ENCODE results near the gene FAM185A.
A peak's percentile ranks its signal among the peaks of the same experiment; 100 is the strongest.
"Not testable (repeated sequence)": the region's sequence is repeated elsewhere in the genome, so short reads cannot be mapped to it uniquely, and the experiment has no call there.

FAM185A gene

GRCh38 chr7:102780926-102781325 lies 32.1 kb downstream of the FAM185A start:
- not testable (repeated sequence) for DNase-seq

DNA sequence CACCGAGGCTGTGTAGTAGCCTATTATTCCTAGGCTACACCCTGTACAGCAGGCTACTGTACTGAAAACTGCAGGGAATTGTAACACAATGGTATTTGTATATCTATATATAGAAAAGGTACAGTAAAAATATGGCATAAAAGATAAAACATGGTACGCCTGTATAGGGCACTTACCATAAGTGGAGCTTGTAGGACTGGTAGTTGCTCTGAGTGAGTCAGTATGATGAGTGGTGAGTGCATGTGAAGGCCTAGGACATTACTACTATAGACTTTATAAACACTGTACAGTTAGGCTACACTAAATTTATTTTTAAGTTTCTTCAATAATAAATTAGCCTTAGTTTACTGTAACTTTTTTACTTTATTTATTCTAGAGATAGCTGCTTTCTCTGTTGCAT lies 40.0 kb downstream of the FAM185A start:
- DNase-seq: not testable (repeated sequence)

GRCh38 chr7:102790364-102791100 lies 41.7 kb downstream of the FAM185A start:
- DNase-seq: not testable (repeated sequence)

DNA sequence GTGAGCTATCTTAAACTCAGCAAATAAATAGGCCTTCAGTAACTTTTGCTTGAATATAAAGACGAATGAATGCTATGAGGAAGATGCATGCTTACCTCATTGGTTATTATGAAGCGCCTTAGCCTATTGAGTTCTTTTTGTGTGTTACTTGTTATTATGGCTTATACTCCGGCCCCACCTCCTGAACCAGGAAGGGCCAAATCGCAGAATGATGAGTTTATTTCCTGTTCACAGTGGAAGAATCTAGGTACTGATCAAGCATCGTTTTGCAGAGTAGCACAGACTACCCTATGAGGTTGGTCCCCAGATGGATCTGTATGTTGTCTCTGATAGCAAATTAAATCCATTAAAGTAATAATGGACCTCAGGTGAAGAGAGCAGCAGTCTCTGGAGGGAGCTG lies 42.6 kb downstream of the FAM185A start:
- not testable (repeated sequence) for DNase-seq

GRCh38 chr7:102791831-102792230 lies 43.0 kb downstream of the FAM185A start:
- DNase-seq: not testable (repeated sequence)

- not testable (repeated sequence) for DNase-seq
Measured at GRCh38 chr7:102794567-102794966, 45.8 kb downstream of the FAM185A start.

DNA sequence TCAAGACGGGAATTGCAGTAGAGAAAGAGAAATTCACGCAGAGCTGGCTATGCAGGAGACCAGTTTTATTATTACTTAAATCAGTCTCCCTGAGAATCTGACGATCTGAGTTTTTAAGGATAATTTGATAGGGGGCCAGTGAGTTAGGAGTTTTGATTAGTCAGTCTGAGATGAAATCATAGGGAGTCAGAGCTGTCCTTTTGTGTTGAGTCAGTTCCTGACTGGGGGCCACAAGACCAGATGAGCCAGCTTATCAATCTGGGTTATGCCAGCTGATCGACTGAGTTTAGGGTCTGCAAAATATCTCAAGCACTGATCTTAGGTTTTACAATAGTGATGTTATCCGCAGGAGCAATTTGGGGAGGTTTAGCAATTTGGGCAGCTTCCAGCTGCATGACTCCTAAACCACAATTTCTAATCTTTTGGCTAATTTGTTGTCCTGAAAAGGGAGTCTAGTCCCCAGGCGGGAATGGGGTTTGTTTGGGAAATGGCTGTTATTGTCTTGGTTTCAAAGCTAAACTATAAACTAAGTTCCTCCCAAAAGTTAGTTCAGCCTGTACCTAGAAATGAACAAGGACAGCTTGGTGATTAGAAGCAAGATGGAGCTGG lies 47.3 kb downstream of the FAM185A start:
- DNase-seq: not testable (repeated sequence)

DNA sequence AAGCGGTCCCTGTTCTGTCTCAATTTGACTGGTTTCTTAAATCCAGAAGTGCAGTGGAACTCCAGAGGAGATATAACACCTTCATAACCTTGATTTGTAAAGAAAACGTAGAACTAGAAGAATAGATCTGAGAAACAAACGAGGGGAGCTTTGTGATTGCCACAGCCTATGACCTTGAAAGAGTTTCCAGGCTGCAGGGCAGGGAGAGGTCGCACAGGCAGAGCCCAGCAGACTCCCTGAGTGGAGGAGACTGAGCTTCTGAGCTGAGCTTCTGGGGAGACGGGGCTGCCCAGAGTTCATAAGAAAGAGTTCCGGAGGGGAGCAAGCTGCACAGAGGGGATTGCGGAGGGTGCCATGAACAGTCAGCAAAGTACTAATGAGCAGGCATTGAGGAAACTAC lies 57.8 kb downstream of the FAM185A start:
- no peak for DNase-seq

- no peak for DNase-seq
Measured at GRCh38 chr7:102810916-102811315, 62.1 kb downstream of the FAM185A start.

- no peak for DNase-seq
Measured at GRCh38 chr7:102811942-102812678, 63.3 kb downstream of the FAM185A start.

DNA sequence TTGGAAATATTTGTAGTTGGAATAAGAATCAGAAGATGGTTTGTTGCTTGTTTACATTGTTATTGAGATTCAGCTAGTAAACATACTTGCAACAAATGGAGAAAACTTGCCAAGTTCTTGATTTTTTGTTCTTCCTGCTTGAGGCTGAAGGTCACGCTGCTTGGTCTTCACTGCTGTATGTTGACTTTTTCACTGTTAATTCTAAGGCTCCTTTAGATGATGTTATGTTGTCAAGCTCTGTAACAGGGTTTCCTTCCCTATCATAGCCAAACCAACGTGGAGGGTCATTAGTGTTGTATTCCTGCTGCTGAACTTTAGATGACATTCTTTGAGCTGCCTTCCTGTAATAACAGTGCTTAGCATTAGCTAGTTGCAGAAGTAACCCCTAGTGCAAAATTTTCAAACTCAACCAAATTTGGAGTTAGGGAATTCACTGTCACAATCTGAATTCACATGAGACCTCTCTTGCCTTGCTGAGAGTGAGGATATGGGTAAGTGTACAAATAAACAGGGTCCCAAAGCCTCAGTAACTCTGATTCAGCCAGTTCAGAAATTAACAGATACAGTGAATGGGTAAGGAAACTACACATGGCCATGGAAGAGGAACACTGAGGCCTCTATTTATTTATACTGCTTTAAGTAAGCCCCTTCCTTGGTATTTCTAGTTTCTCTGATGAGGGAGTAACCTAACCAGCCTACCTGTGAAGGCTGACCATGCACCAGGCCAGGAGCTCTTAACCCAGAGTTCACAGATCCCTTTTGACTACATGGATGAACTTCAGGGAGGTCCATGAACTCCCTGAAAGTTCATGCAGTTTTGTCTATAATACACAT lies 64.6 kb downstream of the FAM185A start:
- no peak for DNase-seq

DNA sequence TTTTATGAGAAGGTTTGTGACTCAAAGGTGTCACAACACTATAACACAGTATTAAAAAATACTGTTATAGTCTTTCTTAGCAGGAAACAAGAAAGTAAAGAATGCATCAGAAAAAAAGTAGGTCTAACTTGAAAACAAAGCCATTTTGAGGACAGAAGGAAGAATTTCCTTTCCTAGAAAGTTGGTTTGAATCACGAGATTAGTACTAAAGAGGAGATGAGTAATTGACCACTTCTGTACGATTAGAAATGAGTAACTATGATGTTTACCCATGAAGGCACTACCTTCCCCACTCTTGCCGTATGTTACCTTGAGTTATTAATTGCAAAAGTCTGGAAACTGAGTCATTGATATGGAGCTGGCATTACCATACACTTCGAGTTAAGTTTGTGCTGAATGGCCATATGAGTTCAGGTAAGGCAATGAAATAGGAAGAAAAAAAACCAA lies 65.2 kb downstream of the FAM185A start:
- DNase-seq: peak in 1 of 5 experiments; percentile 36

DNA sequence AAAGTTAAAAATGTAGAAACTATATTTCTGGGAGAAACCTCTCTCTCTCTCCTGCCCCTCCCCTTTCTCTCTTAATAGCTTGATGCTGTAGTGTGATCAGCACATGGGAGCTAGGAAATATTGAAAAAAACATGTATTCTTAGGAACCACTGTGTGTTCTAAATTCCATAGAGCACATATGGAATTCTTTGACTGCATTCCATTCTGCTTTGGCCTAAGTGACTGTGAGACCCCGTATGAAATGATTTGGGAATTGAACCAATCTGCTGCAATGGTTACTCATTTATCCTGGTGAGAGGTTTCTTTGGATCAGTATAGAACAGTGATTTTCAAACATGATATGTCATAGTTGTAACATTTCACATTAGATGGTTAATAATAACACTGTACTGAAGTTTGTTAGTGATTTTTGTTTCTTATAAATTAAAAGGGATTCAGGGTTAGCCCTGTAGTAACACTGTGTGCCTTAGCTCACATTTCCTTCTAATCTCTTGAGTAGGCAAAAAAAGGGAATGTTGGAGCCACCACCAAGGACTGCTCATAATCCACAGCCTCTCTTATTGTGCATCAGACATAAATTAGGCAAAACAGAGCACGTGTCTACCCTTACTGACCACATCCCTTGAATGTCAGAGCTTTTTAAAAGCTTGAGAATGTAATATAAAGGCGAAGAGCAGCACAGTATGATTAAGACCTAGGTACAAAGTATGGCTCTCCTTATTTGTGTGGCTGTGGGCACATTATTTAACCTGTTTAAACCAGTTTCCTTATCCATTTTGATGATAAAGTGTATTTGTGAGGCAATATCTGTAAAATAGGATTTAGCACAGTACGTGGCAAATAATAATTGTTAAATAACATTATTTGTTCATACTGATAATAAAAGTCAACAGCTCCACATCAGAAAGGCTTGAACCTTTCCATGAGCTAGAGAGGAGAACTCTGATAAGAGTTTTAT lies 69.1 kb downstream of the FAM185A start:
- DNase-seq: no peak

GRCh38 chr7:102819151-102819550 lies 70.4 kb downstream of the FAM185A start:
- no peak for DNase-seq

DNA sequence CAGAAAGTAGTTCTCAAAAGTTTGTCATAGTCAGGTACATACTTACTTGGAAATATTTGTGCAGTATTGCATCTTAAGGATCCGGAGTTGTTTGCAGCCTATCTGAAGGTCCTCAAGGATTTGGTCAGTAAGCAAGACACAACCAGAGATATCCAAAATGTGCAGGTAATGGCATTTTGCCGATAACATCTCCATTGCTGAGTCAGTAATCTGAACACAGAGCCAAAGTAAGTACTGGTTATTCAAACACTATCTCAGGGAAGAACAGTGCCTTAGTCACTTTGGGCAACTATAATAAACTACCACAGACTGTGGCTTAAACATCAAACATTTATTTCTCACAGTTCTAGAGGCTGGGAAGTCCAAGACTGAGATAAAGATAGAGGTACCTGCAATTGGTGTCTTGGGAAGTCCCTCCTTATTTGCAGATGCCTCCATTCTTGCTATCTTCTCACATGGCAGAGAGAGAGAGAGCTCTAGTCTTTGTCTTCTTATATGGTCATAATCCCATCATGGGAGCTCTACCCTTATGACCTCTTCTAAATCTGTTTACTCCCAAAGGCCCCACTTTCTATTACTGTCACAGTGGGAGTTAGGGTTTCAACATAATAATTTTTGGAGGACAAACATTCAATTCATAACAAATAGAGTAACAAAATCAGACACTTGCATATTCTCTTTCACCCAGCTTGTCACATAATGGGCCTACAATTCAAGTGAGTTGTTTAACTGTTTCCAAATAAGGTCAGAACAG lies 73.4 kb downstream of the FAM185A start:
- DNase-seq: no peak

GRCh38 chr7:102823390-102824119 lies 74.8 kb downstream of the FAM185A start:
- DNase-seq: no peak

- no peak for DNase-seq
Measured at GRCh38 chr7:102828286-102828685, 79.5 kb downstream of the FAM185A start.

DNA sequence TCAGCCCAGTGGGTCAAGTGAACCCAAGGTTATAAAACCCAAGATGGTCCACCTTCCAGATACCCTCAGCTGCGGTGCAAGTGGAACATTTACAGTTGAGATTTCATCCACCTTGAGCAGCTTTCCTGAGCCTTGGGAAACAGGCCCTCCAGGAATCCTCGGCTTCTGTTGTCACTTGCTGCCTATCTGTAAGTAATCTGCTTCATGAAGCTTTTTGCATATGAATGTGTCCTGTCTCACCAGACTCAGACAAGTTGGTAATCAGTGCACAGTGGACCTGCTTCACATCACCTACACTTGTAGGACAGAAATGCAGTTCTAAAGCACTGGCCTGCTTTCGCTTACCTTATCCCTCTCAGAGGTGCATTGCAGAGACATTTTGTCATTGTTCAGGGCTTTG lies 80.3 kb downstream of the FAM185A start:
- no peak for DNase-seq

DNA sequence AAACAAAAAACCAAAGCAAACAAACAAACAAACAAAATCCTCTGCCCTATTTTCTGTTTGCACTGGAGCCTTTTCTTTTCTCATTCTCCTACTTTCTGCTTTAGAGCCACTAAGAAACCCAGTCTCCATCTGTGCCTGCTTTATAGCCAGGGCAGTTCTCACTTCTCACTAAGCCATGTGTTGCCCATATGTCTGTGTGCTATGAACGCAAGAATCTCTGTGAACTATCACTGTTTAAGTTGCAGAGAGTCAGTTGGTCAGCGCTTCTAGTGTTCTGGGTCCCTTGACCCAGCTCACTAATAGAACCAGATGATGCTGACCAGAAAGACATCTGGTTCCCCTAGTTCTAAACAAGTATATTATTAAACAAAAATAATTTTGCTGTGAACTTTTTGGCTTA lies 81.4 kb downstream of the FAM185A start:
- DNase-seq: no peak

DNA sequence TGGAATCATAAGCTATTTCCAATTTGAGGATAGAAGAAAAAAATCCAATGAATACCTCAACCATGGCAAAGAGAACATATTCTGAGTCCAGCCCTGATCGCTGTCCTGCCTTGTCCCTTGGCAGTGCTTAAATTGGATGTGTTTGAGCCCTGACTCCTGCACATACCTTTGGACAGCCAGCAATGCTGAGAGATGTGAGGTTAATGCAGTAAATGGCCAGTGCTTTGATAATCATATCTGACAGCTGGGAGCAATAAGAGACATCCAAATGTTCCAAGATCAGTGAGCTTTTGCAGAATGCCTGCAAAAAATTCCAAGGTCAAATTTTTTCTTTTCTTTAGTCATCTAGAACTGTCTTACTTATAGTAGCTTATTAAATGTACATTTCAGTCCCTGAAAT lies 83.9 kb downstream of the FAM185A start:
- no peak for DNase-seq

All from T-helper 2 cell (primary cell).